GM12878 (cell line): Measurements from ENCODE around the gene ARMC9. TPM values are rescaled to one million over a fixed set of nuclear protein-coding genes. Genes with fewer than 3 reads are reported as not detected.

Experiments
- BHLHE40 ChIP-seq, 2 experiments: fragments of 450-650 bp in 1 of 2; IDR thresholded peaks; 2 replicates each; pipeline ENCODE4 v1.6.1; 2011 to 2017; ENCODE audit warnings: low read depth in 2 of 2, borderline replicate concordance in 1 of 2, improper control_type of control experiment in 1 of 2, low read length in 1 of 2, mild to moderate bottlenecking in 1 of 2
- BRCA1 ChIP-seq: IDR thresholded peaks from 2 replicates; pipeline ENCODE4 v1.6.1; 2011; ENCODE audit warnings: low read depth, low read length, improper control_type of control experiment
- EED ChIP-seq: sonication (generic); IDR thresholded peaks from 2 replicates; pipeline ENCODE4 v1.6.1; 2016; ENCODE audit warnings: antibody characterized with exemption, low read depth
- GATAD2B ChIP-seq: fragments of 450-650 bp; conservative IDR thresholded peaks from 2 replicates; pipeline ENCODE4 v1.6.1; 2017; ENCODE audit warnings: low read depth, mild to moderate bottlenecking, moderate library complexity
- JUND ChIP-seq: IDR thresholded peaks from 2 replicates; pipeline ENCODE4 v1.6.1; 2012; ENCODE audit warnings: low read depth, mild to moderate bottlenecking, low read length, improper control_type of control experiment, moderate library complexity
- MEF2B ChIP-seq: fragments of 450-650 bp; IDR thresholded peaks from 2 replicates; pipeline ENCODE4 v1.6.1; 2018; ENCODE audit warnings: mild to moderate bottlenecking, moderate library complexity; ENCODE audit not compliant: partially characterized antibody, poor library complexity, severe bottlenecking
- SMAD5 ChIP-seq: IDR thresholded peaks from 2 replicates; pipeline ENCODE4 v1.6.1; 2016; ENCODE audit warnings: antibody characterized with exemption, low read depth
- STAT1 ChIP-seq: fragments of 450-650 bp; conservative IDR thresholded peaks from 2 replicates; pipeline ENCODE4 v1.6.1; 2014; ENCODE audit warnings: antibody characterized with exemption, mild to moderate bottlenecking
- ZBED1 ChIP-seq: IDR thresholded peaks from 2 replicates; pipeline ENCODE4 v1.6.1; 2016; ENCODE audit warnings: borderline replicate concordance
- polyA plus RNA-seq, 11 experiments: library from polyadenylated mRNA; depleted of rRNA in 4 of 11; unstranded in 6 of 11; stranded (reverse) in 5 of 11; fragments of >200 nt; fragmentation: Nextera tagmentation in 4 of 11; fragmentation: Illumina TruSeq in 1 of 11; extraction: Ambion mirVana in 4 of 11; extraction: Trizol in 1 of 11; gene quantifications; 1 replicate in 1 of 11; 2 replicates in 10 of 11; pipeline versions ENCODE4 v1.2.1 to v1.2.3, GENCODE V29; 2011 to 2016; ENCODE audit warnings: inconsistent platforms in 2 of 11, missing spikeins in 2 of 11, low read depth in 1 of 11
- total RNA-seq, 4 experiments: library from RNA; depleted of rRNA in 3 of 4; stranded (reverse); fragments of >200 nt in 3 of 4; fragmentation: Illumina TruSeq in 1 of 4; extraction: Trizol in 1 of 4; gene quantifications; 2 replicates each; pipeline versions ENCODE4 v1.2.1 to v1.2.3, GENCODE V29; 2013 to 2021
- TF ChIP-seq, protein P1 (sequence below): fragments of 150-350 bp; IDR thresholded peaks from 2 replicates; pipeline ENCODE4 v1.6.1; 2016; ENCODE audit warnings: low read depth, low read length
- TF ChIP-seq, protein P2 (sequence below): fragments of 450-650 bp; IDR thresholded peaks from 2 replicates; pipeline ENCODE4 v1.6.1; 2017; ENCODE audit warnings: low read depth, mild to moderate bottlenecking, moderate library complexity
- TF ChIP-seq, protein P3 (sequence below): fragments of 450-650 bp; IDR thresholded peaks from 2 replicates; pipeline ENCODE4 v1.6.1; 2017; ENCODE audit warnings: borderline replicate concordance
- TF ChIP-seq, protein P4 (sequence below): fragments of 450-650 bp; IDR thresholded peaks from 2 replicates; pipeline ENCODE4 v1.6.1; 2017; ENCODE audit warnings: mild to moderate bottlenecking, moderate library complexity
- TF ChIP-seq, protein P5 (sequence below): IDR thresholded peaks from 2 replicates; pipeline ENCODE4 v1.6.1; 2012; ENCODE audit warnings: improper control_type of control experiment, low read depth, low read length; ENCODE audit not compliant: insufficient replicate concordance

Gene ARMC9
- total and polyA plus RNA-seq, 10 of the 15 experiments (the other 5 are each of a cell fraction or from before 2014, with no cell fraction given) = 3.8 to 21.8 (median 10.4) TPM

DNA sequence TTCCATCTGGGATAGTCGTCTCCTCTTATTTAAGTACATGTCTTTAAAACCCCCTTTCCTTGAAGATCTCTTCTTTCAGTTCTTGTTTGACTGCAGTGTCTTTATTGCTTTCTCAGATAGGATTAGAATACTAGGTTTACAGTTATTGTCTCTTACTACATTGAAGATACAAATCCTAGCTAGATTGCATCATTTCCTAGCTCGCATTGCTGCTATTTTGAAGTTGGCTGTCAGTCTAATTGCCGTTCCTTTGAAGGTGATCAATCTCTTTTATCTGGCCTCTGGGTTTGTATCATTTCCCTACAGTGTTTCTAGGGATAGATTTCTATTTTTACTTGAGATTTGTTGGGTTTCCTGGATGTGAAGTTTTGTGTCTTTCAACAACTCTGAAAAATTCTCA lies 20.9 kb downstream of the ARMC9 start (continued):
- TF ChIP-seq, protein P1, sequence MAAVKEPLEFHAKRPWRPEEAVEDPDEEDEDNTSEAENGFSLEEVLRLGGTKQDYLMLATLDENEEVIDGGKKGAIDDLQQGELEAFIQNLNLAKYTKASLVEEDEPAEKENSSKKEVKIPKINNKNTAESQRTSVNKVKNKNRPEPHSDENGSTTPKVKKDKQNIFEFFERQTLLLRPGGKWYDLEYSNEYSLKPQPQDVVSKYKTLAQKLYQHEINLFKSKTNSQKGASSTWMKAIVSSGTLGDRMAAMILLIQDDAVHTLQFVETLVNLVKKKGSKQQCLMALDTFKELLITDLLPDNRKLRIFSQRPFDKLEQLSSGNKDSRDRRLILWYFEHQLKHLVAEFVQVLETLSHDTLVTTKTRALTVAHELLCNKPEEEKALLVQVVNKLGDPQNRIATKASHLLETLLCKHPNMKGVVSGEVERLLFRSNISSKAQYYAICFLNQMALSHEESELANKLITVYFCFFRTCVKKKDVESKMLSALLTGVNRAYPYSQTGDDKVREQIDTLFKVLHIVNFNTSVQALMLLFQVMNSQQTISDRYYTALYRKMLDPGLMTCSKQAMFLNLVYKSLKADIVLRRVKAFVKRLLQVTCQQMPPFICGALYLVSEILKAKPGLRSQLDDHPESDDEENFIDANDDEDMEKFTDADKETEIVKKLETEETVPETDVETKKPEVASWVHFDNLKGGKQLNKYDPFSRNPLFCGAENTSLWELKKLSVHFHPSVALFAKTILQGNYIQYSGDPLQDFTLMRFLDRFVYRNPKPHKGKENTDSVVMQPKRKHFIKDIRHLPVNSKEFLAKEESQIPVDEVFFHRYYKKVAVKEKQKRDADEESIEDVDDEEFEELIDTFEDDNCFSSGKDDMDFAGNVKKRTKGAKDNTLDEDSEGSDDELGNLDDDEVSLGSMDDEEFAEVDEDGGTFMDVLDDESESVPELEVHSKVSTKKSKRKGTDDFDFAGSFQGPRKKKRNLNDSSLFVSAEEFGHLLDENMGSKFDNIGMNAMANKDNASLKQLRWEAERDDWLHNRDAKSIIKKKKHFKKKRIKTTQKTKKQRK = no peak
- TF ChIP-seq MEF2B (no peak), SMAD5 (no peak), GATAD2B (no peak), BHLHE40 (IDR thresholded peaks at IDR 0.05; ENCODE audit: borderline replicate concordance in 1 of 2, low read depth in 2 of 2, low read length in 1 of 2) (no peak), EED (no peak), JUND (no peak), ZBED1 (no peak), BRCA1 (no peak), STAT1 (no peak)
- TF ChIP-seq, protein P2, sequence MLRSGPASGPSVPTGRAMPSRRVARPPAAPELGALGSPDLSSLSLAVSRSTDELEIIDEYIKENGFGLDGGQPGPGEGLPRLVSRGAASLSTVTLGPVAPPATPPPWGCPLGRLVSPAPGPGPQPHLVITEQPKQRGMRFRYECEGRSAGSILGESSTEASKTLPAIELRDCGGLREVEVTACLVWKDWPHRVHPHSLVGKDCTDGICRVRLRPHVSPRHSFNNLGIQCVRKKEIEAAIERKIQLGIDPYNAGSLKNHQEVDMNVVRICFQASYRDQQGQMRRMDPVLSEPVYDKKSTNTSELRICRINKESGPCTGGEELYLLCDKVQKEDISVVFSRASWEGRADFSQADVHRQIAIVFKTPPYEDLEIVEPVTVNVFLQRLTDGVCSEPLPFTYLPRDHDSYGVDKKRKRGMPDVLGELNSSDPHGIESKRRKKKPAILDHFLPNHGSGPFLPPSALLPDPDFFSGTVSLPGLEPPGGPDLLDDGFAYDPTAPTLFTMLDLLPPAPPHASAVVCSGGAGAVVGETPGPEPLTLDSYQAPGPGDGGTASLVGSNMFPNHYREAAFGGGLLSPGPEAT = no peak
- TF ChIP-seq, protein P3, sequence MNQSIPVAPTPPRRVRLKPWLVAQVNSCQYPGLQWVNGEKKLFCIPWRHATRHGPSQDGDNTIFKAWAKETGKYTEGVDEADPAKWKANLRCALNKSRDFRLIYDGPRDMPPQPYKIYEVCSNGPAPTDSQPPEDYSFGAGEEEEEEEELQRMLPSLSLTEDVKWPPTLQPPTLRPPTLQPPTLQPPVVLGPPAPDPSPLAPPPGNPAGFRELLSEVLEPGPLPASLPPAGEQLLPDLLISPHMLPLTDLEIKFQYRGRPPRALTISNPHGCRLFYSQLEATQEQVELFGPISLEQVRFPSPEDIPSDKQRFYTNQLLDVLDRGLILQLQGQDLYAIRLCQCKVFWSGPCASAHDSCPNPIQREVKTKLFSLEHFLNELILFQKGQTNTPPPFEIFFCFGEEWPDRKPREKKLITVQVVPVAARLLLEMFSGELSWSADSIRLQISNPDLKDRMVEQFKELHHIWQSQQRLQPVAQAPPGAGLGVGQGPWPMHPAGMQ = no peak
- TF ChIP-seq, protein P4, sequence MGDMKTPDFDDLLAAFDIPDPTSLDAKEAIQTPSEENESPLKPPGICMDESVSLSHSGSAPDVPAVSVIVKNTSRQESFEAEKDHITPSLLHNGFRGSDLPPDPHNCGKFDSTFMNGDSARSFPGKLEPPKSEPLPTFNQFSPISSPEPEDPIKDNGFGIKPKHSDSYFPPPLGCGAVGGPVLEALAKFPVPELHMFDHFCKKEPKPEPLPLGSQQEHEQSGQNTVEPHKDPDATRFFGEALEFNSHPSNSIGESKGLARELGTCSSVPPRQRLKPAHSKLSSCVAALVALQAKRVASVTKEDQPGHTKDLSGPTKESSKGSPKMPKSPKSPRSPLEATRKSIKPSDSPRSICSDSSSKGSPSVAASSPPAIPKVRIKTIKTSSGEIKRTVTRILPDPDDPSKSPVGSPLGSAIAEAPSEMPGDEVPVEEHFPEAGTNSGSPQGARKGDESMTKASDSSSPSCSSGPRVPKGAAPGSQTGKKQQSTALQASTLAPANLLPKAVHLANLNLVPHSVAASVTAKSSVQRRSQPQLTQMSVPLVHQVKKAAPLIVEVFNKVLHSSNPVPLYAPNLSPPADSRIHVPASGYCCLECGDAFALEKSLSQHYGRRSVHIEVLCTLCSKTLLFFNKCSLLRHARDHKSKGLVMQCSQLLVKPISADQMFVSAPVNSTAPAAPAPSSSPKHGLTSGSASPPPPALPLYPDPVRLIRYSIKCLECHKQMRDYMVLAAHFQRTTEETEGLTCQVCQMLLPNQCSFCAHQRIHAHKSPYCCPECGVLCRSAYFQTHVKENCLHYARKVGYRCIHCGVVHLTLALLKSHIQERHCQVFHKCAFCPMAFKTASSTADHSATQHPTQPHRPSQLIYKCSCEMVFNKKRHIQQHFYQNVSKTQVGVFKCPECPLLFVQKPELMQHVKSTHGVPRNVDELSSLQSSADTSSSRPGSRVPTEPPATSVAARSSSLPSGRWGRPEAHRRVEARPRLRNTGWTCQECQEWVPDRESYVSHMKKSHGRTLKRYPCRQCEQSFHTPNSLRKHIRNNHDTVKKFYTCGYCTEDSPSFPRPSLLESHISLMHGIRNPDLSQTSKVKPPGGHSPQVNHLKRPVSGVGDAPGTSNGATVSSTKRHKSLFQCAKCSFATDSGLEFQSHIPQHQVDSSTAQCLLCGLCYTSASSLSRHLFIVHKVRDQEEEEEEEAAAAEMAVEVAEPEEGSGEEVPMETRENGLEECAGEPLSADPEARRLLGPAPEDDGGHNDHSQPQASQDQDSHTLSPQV = no peak
- TF ChIP-seq, protein P5, sequence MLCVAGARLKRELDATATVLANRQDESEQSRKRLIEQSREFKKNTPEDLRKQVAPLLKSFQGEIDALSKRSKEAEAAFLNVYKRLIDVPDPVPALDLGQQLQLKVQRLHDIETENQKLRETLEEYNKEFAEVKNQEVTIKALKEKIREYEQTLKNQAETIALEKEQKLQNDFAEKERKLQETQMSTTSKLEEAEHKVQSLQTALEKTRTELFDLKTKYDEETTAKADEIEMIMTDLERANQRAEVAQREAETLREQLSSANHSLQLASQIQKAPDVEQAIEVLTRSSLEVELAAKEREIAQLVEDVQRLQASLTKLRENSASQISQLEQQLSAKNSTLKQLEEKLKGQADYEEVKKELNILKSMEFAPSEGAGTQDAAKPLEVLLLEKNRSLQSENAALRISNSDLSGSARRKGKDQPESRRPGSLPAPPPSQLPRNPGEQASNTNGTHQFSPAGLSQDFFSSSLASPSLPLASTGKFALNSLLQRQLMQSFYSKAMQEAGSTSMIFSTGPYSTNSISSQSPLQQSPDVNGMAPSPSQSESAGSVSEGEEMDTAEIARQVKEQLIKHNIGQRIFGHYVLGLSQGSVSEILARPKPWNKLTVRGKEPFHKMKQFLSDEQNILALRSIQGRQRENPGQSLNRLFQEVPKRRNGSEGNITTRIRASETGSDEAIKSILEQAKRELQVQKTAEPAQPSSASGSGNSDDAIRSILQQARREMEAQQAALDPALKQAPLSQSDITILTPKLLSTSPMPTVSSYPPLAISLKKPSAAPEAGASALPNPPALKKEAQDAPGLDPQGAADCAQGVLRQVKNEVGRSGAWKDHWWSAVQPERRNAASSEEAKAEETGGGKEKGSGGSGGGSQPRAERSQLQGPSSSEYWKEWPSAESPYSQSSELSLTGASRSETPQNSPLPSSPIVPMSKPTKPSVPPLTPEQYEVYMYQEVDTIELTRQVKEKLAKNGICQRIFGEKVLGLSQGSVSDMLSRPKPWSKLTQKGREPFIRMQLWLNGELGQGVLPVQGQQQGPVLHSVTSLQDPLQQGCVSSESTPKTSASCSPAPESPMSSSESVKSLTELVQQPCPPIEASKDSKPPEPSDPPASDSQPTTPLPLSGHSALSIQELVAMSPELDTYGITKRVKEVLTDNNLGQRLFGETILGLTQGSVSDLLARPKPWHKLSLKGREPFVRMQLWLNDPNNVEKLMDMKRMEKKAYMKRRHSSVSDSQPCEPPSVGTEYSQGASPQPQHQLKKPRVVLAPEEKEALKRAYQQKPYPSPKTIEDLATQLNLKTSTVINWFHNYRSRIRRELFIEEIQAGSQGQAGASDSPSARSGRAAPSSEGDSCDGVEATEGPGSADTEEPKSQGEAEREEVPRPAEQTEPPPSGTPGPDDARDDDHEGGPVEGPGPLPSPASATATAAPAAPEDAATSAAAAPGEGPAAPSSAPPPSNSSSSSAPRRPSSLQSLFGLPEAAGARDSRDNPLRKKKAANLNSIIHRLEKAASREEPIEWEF = no peak
